Right cardiac atrium (tissue), 5 donors: ENCODE results near the gene NEUROG1. TPM values are rescaled to one million over a fixed set of nuclear protein-coding genes. Genes with fewer than 3 reads are reported as not detected.

Experiments
- ATAC-seq, 2 donors: fragments of 200-7000 bp; cut with Tn5 transposase; one replicate each; pipeline versions ENCODE4 v1.8.0 to v1.9.1; 2020; ENCODE audit warnings: moderate library complexity in 2 of 2, mild to moderate bottlenecking in 1 of 2
- DNase-seq, 3 donors: peaks; one replicate each; pipeline ENCODE4 v3.0.0-alpha.2; 2020
- H3K27ac ChIP-seq: one replicate; pipeline ENCODE4 v1.5.1; 2013; ENCODE audit warnings: mild to moderate bottlenecking, low read length, control low read depth, moderate library complexity
- H3K27me3 ChIP-seq: one replicate; pipeline ENCODE4 v1.6.1; 2013; ENCODE audit not compliant: control insufficient read depth, insufficient read depth
- H3K4me1 ChIP-seq: one replicate; pipeline ENCODE4 v1.6.1; 2013; ENCODE audit warnings: low read length; ENCODE audit not compliant: control insufficient read depth, insufficient read depth
- H3K4me3 ChIP-seq: one replicate; pipeline ENCODE4 v1.5.1; 2013; ENCODE audit warnings: low read length, control low read depth
- H3K9me3 ChIP-seq: one replicate; pipeline ENCODE4 v1.6.1; 2013; ENCODE audit warnings: low read length; ENCODE audit not compliant: control insufficient read depth
- WGBS: extraction: QIAGEN DNeasy Blood & Tissue Kit; methylation state at CpG from one replicate; pipeline ENCODE4 v1.1.7; 2013; 5-methylcytosine and 5-hydroxymethylcytosine counted together
- intact Hi-C, 4 donors: fragments of 100-400 bp; cut with DNase I; formaldehyde crosslinking; loops; one replicate each; pipeline versions ENCODE4 v1.11.0 to v1.14.0; 2022 to 2023
- polyA plus RNA-seq: library from polyadenylated mRNA; stranded (reverse); fragments of 200-250 nt; gene quantifications from one replicate; pipeline ENCODE4 v1.2.3, GENCODE V29; 2013
- total RNA-seq, 4 donors: library from RNA; stranded (reverse); fragmentation: NEBNext Ultra II Directional; extraction: Animal tissue kit (Norgen Biotek cat#: 25700); gene quantifications; one replicate each; pipeline ENCODE4 v1.2.1, GENCODE V29; 2021
- donor health status: healthy with polysubstance abuse.
- donor health status: DM: no; HTN: yes; CAD: no.
- donor health status: DM: no; HTN: no; CAD: no.
- donor health status: DM: no; HTN: yes; CAD: no; lungs with severe emphysema.
- donor health status: DM: yes; HTN: yes; CAD: no.

NEUROG1 gene
- total and polyA plus RNA-seq, 5 donors, result not detected

- intact Hi-C loops, result no loop called here
- DNase-seq (no peak), ATAC-seq (no peak)
- WGBS, result 45% methylated on average over 4 of the region's 4 CpGs
- H3K9me3 ChIP-seq, result no peaks in the 10 kb centered on the region
- H3K4me3 ChIP-seq, result no peak overlapping the region
- H3K4me1 ChIP-seq, result no peaks in the 10 kb centered on the region
- H3K27me3 ChIP-seq, result no peaks in the 10 kb centered on the region
- no peak overlapping the region for H3K27ac ChIP-seq
These were observed 11.1 kb upstream of the NEUROG1 start for GRCh38 chr5:135546912-135547311.

GRCh38 chr5:135546101-135546500, 10.3 kb upstream of the NEUROG1 start:
- no peak overlapping the region for H3K4me3 ChIP-seq
- H3K9me3 ChIP-seq, result no peaks in the 10 kb centered on the region
- no peaks in the 10 kb centered on the region for H3K4me1 ChIP-seq
- WGBS, result 55% methylated on average over 12 of the region's 12 CpGs
- no peak overlapping the region for H3K27ac ChIP-seq
- no peaks in the 10 kb centered on the region for H3K27me3 ChIP-seq
- ATAC-seq (no peak), DNase-seq (no peak)
- intact Hi-C loops, result no loop called here

- Histone ChIP-seq H3K9me3 (no peaks in the 10 kb centered on the region), H3K27ac (no peak overlapping the region), H3K4me3 (peak overlapping the region; percentile 73), H3K4me1 (no peaks in the 10 kb centered on the region), H3K27me3 (no peaks in the 10 kb centered on the region)
- DNase-seq (no peak), ATAC-seq (no peak)
- WGBS, result 54% methylated on average over 17 of the region's 17 CpGs
- intact Hi-C loops, result no loop called here
These were observed 9.3 kb upstream of the NEUROG1 start for GRCh38 chr5:135545099-135545498.

- Histone ChIP-seq H3K27ac (no peak overlapping the region), H3K9me3 (no peaks in the 10 kb centered on the region), H3K4me3 (peak overlapping the region; percentile 73), H3K4me1 (no peaks in the 10 kb centered on the region), H3K27me3 (no peaks in the 10 kb centered on the region)
- intact Hi-C loops, result no loop called here
- DNase-seq (peak in 2 of 3 donors; percentile 62 to 63), ATAC-seq (peak; percentile 43 to 52)
- WGBS, result 2% methylated on average over 77 of the region's 77 CpGs
These were observed 7.9 kb upstream of the NEUROG1 start for GRCh38 chr5:135543485-135544304.

DNA sequence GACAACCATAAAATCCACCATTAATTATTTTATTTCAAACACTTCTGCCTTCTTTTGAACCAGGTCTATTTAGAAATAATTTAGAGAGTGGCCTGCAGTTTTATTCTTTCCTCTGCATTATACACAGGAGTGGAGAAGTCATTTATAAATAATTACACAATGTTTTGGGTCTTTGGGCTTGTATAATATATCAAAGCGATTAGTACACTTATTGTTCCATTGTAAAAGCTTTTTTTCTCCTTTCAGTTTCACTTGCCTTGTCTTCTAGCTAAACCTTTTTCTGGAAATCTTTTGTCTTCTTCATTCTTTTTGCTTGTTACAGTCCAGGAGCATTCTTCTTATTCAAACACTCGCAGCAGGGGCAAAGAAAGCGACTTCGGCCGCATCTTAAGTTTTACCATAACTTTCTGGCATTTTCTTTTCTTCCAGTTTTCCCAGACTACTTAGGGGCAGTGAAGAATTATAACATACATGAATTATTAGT, 7.3 kb upstream of the NEUROG1 start:
- no peaks in the 10 kb centered on the region for H3K27me3 ChIP-seq
- WGBS, result 36% methylated on average over 5 of the region's 5 CpGs
- peak overlapping the region; percentile 73 for H3K4me3 ChIP-seq
- H3K4me1 ChIP-seq, result no peaks in the 10 kb centered on the region
- no peaks in the 10 kb centered on the region for H3K9me3 ChIP-seq
- H3K27ac ChIP-seq, result no peak overlapping the region
- DNase-seq (no peak), ATAC-seq (no peak)
- intact Hi-C loops, result no loop called here

GRCh38 chr5:135541807-135542502, 6.2 kb upstream of the NEUROG1 start:
- intact Hi-C loops, result no loop called here
- no peaks in the 10 kb centered on the region for H3K9me3 ChIP-seq
- H3K4me3 ChIP-seq, result no peak overlapping the region
- no peak overlapping the region for H3K27ac ChIP-seq
- H3K4me1 ChIP-seq, result no peaks in the 10 kb centered on the region
- H3K27me3 ChIP-seq, result no peaks in the 10 kb centered on the region
- DNase-seq (no peak), ATAC-seq (no peak)
- WGBS, result 29% methylated on average over 11 of the region's 11 CpGs

- no peak overlapping the region for H3K27ac ChIP-seq
- H3K27me3 ChIP-seq, result no peaks in the 10 kb centered on the region
- no peak for DNase-seq
- 62% methylated on average over 4 of the region's 4 CpGs for WGBS
- intact Hi-C loops, result no loop called here
- ATAC-seq, result no peak
- no peaks in the 10 kb centered on the region for H3K4me1 ChIP-seq
- no peak overlapping the region for H3K4me3 ChIP-seq
- no peaks in the 10 kb centered on the region for H3K9me3 ChIP-seq
These were observed 3.8 kb upstream of the NEUROG1 start for GRCh38 chr5:135539430-135540005.

- Histone ChIP-seq H3K27ac (no peak overlapping the region), H3K9me3 (no peaks in the 10 kb centered on the region), H3K4me3 (no peak overlapping the region), H3K27me3 (no peaks in the 10 kb centered on the region), H3K4me1 (no peaks in the 10 kb centered on the region)
- 83% methylated on average over 5 of the region's 5 CpGs for WGBS
- intact Hi-C loops, result no loop called here
- no peak for ATAC-seq
- DNase-seq, result no peak
These were observed 2.5 kb upstream of the NEUROG1 start for GRCh38 chr5:135538261-135538660.

DNA sequence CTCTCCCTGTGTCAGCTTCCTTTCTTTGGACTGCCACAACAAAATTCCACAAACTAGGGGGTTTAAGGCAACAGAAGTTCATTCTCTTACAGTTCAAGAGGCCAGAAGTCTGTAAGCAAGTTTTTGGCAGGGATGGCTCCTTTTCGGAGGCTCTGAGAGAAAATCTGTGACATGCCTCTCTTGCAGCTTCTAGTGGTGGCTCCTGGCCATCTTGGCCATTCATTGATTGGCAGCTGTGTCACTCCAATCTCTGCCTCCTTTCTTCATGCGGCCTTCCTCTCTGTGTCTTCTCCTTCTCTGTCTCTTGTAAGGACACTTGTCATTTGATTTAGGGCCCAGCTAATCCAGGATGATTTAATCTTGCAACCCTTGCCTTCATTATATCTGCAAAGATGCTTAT, 2.0 kb upstream of the NEUROG1 start:
- H3K27ac ChIP-seq, result no peak overlapping the region
- intact Hi-C loops, result no loop called here
- H3K27me3 ChIP-seq, result no peaks in the 10 kb centered on the region
- WGBS, result 79% methylated on average over 2 of the region's 2 CpGs
- H3K9me3 ChIP-seq, result no peaks in the 10 kb centered on the region
- H3K4me1 ChIP-seq, result no peaks in the 10 kb centered on the region
- ATAC-seq (no peak), DNase-seq (no peak)
- H3K4me3 ChIP-seq, result no peak overlapping the region

DNA sequence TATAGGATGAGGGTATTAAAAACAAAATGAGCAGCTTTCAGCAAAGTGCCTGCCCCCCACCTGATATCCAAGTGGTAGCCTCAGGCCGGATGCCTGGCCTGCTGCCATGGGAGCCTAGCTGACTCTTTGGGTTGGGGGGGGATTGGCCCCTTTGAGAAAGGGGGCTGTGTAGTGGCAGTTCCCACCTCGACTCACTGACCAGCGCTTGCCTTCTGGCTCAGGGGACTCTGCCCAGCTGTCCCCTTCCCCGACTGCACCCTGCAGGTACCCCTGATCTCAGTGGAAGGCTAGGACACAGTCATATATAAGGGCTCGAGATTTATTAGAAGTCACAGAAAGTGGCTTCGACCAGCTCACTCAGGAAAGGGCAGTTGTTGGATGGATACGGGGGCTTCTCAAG, 1.5 kb upstream of the NEUROG1 start:
- H3K9me3 ChIP-seq, result no peaks in the 10 kb centered on the region
- WGBS, result 51% methylated on average over 7 of the region's 7 CpGs
- ATAC-seq (no peak), DNase-seq (no peak)
- H3K27me3 ChIP-seq, result peaks cover 2% of the 10 kb centered on the region
- H3K27ac ChIP-seq, result no peak overlapping the region
- intact Hi-C loops, result no loop called here
- no peak overlapping the region for H3K4me3 ChIP-seq
- H3K4me1 ChIP-seq, result no peaks in the 10 kb centered on the region

DNA sequence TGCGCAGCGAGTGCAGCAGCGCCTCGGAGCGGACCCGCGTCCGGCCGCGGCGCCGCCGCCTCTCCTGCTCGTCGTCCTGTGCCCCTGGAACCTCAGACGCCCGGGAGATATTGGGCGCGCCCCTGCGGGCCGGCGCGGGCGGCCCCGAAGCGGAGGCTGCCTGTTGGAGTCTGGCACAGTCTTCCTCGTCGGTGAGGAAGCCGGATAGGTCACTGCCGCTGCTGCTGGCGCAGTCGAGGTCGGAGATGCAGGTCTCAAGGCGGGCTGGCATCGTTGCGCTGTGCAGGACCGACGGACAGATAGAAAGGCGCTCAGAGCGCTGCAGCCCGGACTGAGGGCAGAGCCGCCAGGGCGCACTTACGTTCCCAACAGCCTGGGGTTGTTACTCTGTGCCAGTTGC, 344 bp downstream of the NEUROG1 start:
- no peak for ATAC-seq
- no peaks in the 10 kb centered on the region for H3K4me1 ChIP-seq
- peaks cover 10% of the 10 kb centered on the region for H3K27me3 ChIP-seq
- no peak for DNase-seq
- H3K9me3 ChIP-seq, result no peaks in the 10 kb centered on the region
- WGBS, result 1% methylated on average over 44 of the region's 44 CpGs
- intact Hi-C loops, result no loop called here
- no peak overlapping the region for H3K27ac ChIP-seq
- H3K4me3 ChIP-seq, result no peak overlapping the region
